GM21737 (cell line): ENCODE results near the gene APBB2.
"Not testable (repeated sequence)": the region's sequence is repeated elsewhere in the genome, so short reads cannot be mapped to it uniquely, and the experiment has no call there.

Source experiments
- ATAC-seq: cut with Tn5 transposase; IDR thresholded peaks from one replicate; pipeline ENCODE4 v1.9.1; 2021; ENCODE audit warnings: mild to moderate bottlenecking, moderate library complexity; ENCODE audit not compliant: unreplicated experiment

Gene APBB2

DNA sequence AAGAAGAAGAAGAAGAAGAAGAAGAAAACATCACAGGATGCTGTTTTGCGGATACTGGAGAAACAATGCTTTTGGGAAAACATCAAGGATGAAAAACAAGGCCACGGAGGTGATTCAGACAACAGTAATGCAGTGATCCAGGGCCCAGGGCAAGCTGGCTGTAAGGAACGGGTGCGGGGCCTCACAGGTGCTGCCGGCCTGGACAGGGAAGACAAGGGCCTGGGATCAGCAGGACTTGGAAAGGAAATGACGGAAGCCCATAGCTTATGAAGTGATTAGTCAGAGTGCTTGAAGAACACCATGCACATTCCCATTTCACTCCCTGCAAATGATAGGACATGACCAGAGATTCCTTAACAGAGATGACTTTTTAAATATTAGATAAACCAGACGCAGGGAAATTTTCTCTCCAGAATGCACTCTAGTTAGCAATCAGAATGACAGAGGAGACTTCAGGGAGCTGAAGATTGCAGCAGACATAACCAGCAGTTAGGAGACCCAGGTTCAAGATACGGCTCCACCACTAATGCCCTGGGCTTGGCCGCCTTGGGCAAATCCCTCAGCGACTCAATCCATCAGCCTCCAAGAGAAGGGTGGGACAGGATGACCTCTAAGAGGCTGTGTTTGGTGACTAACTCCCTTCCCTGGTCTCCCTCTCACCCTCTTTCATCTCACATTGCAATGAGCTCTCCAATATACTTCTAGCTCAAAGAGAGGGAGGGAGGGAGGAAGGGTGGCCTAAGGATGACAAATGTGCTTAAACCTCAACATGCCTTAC, 54.1 kb downstream of the APBB2 start:
- no peak for ATAC-seq

DNA sequence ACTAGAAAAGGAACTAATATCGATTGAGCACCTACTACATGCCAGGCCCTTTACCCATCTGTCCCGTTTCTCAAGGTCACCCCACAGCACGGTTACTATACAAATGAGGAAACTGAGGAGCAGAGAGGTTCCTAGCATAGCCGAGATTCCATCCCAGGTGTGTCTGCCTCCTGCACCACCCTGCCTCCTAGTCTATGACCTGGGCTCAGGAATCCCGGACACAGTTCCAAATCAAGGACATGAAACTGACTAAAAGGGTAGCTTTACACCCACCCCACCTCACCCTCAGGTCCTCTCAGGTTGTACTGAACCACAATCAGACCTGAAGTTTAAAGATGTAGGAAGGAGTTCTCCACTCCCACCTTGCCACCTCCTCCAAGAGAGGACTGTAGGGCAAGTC, 55.6 kb downstream of the APBB2 start:
- ATAC-seq = no peak

DNA sequence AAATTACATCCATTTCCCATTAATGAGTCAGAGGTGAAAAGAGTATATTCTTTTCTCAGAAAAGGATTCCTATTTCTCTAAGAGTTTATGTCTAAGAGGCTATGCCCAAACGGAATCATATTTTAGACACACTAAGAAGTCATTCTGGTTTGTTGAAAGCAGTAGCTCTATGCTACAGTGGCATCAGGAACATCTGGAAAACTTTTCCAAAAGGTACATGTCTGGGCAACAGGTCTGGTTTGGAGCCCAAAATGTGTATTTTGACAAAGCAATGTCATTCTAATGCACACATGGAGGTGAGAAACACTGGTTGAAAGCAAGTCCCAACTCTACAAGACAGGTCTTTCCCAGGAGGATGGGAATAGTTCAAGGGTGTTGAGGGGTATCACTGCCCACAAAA, 56.1 kb downstream of the APBB2 start:
- no peak for ATAC-seq

DNA sequence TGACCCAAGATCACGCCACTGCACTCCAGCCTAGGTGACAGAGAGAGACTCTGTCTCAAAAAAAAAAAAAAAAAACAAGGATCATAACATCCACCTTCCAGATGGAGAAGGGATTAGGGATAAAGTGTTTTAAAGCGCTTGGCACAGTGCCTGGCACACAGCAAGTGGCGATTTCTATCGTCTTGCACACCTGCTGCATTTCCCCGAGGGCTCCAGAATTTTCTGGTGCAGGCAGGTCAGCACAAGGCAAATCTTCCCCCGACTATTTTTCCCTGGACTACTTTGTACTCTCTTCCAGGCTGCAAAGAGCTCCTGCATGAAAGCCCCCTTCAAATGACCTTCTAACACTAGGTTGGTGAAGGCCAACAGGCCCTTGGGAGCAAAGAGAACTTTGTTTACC, 57.3 kb downstream of the APBB2 start:
- no peak for ATAC-seq

DNA sequence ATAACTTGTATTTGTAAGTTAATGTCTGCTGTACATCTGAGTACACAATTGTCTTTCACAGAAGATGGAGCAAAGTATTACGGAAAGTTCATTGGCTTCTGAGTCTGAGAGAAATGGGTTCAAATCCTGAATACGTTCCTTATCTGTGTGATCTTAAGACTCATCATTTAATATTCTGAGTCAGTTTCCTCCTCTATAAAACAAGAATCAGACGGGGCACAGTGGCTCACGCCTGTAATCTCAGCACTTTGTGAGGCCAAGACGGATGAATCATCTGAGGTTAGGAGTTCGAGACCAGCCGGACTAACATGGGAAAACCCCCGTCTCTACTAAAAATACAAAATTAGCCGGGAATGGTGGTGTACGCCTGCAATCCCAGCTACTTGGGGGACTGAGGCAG, 57.8 kb downstream of the APBB2 start:
- ATAC-seq = no peak

DNA sequence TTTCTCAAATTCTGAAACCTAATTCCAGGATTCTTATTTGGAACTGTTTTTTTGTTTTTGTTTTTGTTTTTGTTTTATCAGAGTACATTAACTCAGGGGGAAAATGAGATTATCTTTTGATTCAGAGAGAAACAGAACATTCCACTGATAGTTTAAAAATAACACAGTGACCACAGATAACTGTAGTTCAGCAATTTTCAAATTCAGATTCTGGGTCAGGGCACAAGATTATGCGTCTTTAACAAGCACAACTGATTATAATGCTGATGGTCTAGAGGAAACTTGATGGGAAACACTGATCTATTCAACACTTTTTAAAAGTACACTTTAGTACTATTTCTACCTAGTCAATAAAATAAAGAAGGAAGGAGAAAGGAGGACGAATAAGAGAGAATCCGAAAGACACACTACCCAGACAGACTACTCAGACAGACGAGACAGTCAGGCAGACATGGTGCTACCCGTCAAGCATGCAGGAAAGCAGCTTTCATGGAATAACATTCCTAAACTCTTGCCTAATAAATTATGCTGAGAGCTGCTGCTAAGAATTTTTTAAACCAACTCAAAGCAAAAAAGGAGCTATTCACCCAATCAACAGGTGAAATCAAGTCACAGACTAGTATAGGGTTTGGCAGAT, 59.0 kb downstream of the APBB2 start:
- no peak for ATAC-seq

DNA sequence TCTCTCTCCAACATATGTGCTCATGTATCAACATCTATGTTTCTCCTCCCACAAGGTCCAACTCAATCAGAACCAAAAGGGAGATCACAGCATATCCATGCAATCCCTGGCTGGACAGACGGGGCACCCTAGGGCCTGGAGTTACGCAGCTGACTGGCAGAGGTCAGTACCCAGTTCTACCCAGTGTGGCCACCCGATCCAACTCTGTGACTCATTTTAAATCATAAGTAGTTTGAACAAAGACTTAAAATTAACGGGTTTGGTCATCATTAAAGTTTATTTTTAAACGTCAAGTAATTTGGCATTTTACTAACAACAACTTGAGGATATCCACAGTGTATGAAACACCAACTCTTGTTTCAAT, 59.5 kb downstream of the APBB2 start:
- ATAC-seq = no peak

DNA sequence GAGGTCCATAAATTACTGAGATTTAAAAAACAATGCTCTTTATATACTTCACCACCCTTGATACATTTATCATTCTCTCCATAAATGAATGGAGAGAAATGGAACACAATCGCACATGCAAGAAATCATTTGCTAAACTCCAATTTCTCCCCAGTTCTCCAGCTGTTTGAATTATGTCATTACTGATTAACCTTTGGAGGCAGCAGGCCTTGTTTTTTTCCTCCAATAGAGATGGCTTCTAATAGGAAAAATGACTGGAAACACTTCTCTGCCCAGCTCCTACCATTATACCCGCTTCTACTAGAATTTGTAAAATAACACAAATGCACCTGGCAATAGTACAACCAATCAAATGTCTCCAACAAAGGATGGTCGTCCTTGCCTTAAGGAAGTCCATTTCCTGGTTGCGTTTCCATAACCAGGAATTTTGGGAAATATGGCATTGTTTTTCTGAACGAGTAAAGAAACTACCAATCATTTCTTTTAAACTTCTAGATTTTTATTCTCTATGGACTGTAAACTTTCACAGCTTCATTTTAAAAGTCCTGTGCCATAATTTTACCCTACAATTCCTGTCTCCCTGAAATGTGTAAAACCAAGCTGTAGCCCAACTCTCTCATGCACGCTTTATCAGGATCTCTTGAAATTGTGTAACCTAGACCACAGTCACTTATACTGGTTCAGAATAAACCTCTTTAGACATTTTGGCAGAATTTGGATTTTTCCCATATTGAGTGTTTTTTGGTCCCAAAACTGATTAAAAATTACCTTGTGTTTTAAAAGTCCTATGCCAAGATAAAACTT, 60.1 kb downstream of the APBB2 start:
- ATAC-seq = no peak

DNA sequence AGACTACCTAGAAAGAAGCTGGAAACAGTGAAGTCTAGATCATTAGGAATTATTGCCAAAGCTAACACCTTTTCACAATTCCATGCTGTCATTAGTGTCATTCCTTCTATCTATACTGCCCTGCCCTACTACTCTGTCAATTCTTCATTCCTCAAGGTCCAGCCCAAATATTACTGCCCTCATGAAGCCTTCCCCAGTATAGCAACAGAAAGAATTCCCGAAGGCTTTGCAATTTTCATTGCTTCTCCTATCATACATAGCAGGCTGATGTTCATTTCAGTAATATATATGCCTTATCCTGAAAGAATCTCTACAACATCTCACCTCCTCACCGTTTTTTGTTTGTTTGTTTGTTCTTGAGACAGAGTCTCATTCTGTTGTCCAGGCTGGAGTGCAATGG, 63.9 kb downstream of the APBB2 start:
- ATAC-seq = no peak

DNA sequence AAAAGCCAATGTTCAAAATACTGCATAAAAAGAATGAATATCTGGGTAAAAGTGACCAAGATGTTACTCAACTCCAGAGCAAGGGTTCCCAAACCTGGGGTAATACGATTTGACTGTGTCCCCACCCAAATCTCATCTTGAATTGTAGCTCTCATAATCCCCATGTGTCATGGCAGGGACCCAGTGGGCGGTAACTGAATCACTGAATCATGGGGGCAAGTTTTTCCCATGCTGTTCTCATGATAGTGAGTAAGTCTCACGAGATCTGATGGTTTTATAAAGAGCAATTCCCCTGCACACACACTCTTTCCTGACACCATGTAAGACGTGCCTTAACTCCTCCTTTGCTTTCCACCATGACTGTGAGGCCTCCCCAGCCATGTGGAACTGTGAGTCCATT, 64.8 kb downstream of the APBB2 start:
- ATAC-seq = not testable (repeated sequence)

DNA sequence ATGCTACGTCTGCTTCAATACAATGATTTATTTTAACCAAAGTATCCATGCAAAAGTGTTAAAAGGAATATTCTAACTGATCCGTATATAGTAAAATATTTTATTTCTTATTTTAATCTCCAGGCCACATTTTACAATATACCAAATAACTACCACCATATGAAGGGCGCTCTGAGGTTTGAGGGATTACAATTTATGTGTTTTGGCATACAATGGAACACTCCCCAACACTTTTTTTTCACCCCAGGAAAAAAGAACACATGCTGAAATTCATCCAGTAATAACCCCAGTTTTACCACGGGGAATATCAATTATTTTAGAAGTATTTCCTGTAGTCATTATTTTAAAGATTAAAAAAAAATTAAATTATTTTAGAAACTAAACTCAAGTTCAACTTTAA, 65.4 kb downstream of the APBB2 start:
- no peak for ATAC-seq

DNA sequence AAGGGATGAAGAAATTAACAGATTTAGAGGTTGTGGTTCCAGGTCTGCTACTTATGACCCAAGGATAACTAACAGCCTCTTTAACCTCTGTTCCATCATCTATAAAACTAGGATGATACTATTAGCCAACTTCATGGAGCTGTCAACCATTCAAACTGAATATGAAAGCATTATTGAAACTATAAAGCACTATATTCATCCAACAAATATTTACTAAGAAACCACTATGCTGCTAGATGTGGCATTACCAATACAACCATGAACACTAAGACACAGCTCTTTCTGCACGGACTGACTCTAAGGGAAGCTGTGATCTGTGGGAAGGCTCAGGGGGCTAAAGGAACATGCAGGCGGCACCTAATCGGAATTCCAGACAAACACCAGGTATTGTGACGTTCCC, 66.0 kb downstream of the APBB2 start:
- ATAC-seq = no peak

DNA sequence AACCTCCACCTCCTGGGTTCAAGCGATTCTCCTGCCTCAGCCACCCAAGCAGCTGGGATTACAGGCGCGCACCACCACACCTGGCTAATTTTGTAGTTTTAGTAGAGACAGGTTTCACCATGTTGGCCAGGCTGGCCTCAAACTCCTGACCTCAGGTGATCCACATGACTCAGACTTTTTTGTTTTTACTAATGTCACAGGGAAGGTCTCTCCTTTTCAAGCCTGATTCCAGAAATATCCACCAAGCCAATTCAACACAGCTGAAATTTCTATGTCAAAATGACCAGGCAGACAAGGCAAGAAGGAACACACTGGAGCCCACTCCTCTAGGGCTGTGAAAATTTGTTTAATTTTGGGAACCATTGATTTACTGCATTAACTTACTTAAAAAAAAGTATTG, 66.8 kb downstream of the APBB2 start:
- ATAC-seq = not testable (repeated sequence)

DNA sequence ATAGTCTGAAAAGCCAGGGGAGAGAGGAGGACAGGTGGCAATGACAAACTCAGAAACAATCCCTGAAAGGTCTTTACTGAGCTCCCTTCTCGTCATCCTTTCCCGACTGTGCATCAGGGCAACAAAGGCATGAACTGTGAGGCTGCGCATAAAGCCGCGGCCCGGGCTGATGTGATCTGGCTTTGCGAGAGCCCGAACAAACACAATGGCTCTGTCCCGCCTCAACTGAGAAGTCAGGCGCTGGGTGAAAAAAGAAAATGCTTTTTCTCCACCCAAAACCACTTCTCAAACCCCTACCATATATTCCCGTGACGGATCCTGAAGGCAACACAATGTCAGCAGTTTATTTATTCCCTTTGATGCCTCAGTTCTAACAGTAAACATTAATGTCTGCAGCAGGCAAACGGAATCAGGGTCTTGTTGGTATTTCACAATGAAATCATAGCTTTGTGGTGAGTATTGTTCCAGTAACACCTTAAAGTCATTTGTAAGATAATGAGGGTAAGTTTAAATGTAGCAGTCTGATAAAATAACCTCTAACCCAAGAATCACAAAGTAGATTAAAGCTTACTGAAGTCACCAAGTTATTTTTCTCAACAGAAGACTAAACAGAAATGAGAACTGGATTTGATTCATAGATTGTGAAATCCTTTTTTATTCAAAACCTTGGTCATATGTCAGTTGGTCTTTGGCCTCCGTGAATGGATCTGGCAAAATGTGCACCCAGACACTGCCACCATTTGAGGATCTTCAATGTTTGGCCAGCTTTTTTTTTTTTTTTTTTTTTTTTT, 67.4 kb downstream of the APBB2 start:
- ATAC-seq = no peak

DNA sequence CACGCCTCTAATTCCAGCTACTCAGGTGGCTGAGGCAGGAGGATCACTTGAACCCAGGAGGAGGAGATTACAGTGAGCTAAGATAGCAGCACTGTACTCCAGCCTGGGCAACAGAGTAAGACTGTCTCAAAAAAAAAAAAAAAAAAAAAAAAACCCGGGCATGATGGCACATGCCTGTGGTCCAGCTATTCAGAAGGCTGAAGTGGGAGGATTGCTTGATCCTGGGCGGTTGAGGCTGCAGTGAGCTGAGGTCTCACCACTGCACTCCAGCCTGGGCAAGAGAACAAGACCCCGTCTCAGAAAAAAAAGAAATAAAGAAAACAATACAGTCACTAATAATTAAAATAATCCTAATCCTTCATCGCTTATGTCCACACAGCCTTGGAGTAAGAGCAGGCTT, 68.1 kb downstream of the APBB2 start:
- ATAC-seq = no peak

DNA sequence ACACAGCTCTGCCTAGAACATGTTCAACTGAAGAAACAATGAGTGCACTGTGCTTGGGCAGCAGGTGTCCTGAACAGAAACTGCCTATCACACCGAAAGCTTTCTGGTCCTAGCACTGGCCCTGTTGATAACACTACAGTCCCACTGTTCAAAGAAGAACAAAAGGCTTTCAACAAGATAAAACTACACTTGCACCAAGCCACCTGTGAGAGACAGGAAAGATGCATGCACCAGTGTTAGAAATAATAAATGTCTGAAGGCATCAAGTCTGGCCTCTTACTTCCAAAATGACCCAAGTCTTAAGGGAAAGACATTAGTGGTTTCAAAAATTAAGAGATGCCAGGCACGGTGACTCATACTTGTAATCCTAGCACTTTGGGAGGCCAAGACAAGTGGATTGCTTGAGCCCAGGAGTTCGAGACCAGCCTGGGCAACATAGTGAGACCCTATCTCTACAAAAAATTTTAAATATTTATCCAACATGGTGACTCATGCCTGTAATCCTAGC, 68.7 kb downstream of the APBB2 start:
- ATAC-seq = no peak

DNA sequence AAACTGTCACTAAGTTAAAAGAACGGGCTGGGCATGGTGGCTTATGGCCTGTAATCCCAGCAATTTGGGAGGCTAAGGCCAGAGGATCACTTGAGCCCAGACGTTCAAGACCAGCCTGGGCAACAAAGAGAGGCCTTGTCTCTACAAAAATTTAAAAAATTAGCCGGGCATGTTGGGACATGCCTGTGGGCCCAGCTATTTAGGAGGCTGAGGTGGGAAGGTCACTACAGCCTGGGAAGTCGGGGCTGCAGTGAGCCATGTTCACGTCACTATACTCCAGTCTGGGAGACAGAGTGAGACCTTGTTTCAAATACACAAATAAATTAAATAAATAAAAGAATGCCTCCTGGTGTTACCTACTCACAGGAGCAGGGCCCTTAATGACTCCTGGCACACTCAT, 69.5 kb downstream of the APBB2 start:
- ATAC-seq = no peak

DNA sequence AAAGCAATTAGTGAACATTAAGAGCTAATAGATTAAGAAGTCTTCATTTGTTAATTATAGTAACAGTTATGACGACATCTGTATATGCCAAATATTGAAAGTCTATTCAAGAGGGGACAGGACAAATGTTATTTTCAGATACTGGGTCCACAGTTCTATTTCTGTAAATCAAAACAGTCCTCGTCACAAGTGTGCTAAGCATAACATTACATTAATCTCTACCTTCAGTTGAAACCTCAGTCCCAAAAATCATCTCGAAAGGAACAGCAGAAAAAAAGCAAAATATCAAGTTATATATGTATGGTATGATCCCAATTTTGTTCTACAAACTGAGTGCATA, 70.3 kb downstream of the APBB2 start:
- no peak for ATAC-seq

DNA sequence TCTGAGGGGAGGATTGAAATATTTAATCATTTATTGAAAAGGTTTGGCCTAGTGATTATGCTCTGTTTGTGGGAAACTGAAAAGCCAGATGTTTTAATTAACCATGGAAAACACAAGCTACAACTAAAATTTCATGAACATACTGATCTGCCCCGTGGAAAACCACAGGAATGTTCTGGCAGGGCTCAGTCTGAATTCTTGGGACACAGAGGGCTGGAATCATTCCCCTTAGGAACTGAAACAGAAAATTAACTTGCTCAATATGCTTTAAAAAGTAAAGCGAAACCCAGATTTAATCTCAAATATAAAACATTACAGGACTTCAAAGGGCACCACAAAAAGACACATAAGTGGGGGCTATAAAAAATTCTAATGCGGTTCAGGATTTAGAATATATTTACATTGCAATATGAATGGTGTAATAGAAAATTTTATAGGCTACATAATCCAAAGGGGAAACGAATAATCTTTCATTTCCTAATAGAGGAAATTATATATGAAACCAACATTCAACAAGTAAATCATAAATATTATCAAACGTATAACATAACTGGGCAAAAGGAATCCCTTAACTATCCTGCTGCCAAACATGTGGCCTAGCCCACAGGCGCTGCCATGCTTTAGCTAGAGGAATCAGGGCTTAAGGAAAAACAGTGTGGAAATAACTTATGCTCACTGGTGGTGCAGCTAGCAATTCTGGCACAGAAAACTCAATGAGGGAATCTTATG, 70.9 kb downstream of the APBB2 start:
- no peak for ATAC-seq
